DND-41 (cell line): ENCODE data around the gene MYO3A.

Source experiments
- CTCF ChIP-seq: IDR thresholded peaks from 2 replicates; pipeline ENCODE4 v1.5.1; 2012; ENCODE audit warnings: borderline replicate concordance, low read length, moderate library complexity, mild to moderate bottlenecking; ENCODE audit not compliant: poor library complexity, severe bottlenecking; ENCODE audit errors: extremely low read depth
- EZH2 ChIP-seq: IDR thresholded peaks from 3 replicates; pipeline ENCODE4 v1.6.1; 2012; ENCODE audit warnings: borderline replicate concordance, low read depth, mild to moderate bottlenecking, moderate library complexity, low read length, inconsistent platforms; ENCODE audit not compliant: severe bottlenecking

GRCh38 chr10:26022831-26023230 is 88.8 kb downstream of the MYO3A start:
- TF ChIP-seq EZH2 (no peak), CTCF (no peak)
